HG02678 (cell line): Measurements from ENCODE around the gene DOK3.

Source experiments
- ATAC-seq: cut with Tn5 transposase; IDR thresholded peaks from one replicate; pipeline ENCODE4 v1.9.1; 2021; ENCODE audit warnings: mild to moderate bottlenecking, moderate library complexity; ENCODE audit not compliant: unreplicated experiment

The DOK3 gene

GRCh38 chr5:177513500-177513899 is 3.9 kb upstream of the DOK3 start:
- ATAC-seq, result no peak

GRCh38 chr5:177512736-177513380 is 3.2 kb upstream of the DOK3 start:
- no peak for ATAC-seq

GRCh38 chr5:177511796-177512675 is 2.4 kb upstream of the DOK3 start:
- no peak for ATAC-seq

- ATAC-seq, result no peak
Observed at GRCh38 chr5:177511181-177511580, 1.6 kb upstream of the DOK3 start.

GRCh38 chr5:177510567-177511053 is 984 bp upstream of the DOK3 start:
- ATAC-seq, result peak; percentile 52

GRCh38 chr5:177509991-177510566 is 453 bp upstream of the DOK3 start:
- peak; percentile 34 for ATAC-seq

- peak; percentile 39 for ATAC-seq
Observed at GRCh38 chr5:177508837-177509236, 789 bp downstream of the DOK3 start.

GRCh38 chr5:177508221-177508611 is 1.4 kb downstream of the DOK3 start:
- ATAC-seq, result no peak

GRCh38 chr5:177507596-177508220 is 1.9 kb downstream of the DOK3 start:
- ATAC-seq, result no peak

GRCh38 chr5:177507165-177507564 is 2.5 kb downstream of the DOK3 start:
- no peak for ATAC-seq

GRCh38 chr5:177505075-177505474 is 4.6 kb downstream of the DOK3 start:
- ATAC-seq, result no peak

GRCh38 chr5:177504086-177505056 is 5.3 kb downstream of the DOK3 start:
- ATAC-seq, result no peak

- no peak for ATAC-seq
Observed at GRCh38 chr5:177503351-177504085, 6.1 kb downstream of the DOK3 start.

GRCh38 chr5:177502886-177503285 is 6.7 kb downstream of the DOK3 start:
- ATAC-seq, result no peak

GRCh38 chr5:177501874-177502678 is 7.5 kb downstream of the DOK3 start:
- ATAC-seq, result no peak

GRCh38 chr5:177500685-177501522 is 8.7 kb downstream of the DOK3 start:
- peak; percentile 30 for ATAC-seq

- ATAC-seq, result no peak
Observed at GRCh38 chr5:177499842-177500241, 9.8 kb downstream of the DOK3 start.
